ENCODE measurements around the gene UNKL.

- TF ChIP-seq CTCF (IDR thresholded peaks at IDR 0.05; ENCODE audit: borderline replicate concordance, extremely low read depth, low read length, poor library complexity, severe bottlenecking) (no peak), EZH2 (IDR thresholded peaks at IDR 0.05; ENCODE audit: borderline replicate concordance, low read depth, low read length, severe bottlenecking) (no peak)
Observed at GRCh38 chr16:1338855-1339675, 75.4 kb downstream of the UNKL start.
